HCT116 (cell line): ENCODE measurements around the gene FIZ1.

Experiments used
- CTCF ChIP-seq, 3 experiments: fragments of 200-600 bp in 1 of 3; sonication (generic) in 1 of 3; IDR thresholded peaks in 2 of 3; conservative IDR thresholded peaks in 1 of 3; 2 replicates each; pipeline ENCODE4 v1.5.1; 2012 to 2017; ENCODE audit warnings: low read depth in 2 of 3, low read length in 2 of 3, antibody characterized with exemption in 1 of 3, borderline replicate concordance in 1 of 3, control low read depth in 1 of 3, mild to moderate bottlenecking in 1 of 3, mixed read lengths in 1 of 3, mixed run types in 1 of 3, moderate library complexity in 1 of 3; ENCODE audit not compliant: insufficient read depth in 1 of 3
- JUND ChIP-seq: IDR thresholded peaks from 2 replicates; pipeline ENCODE4 v1.6.1; 2012
- POLR2AphosphoS5 ChIP-seq: IDR thresholded peaks from 2 replicates; pipeline ENCODE4 v1.6.1; 2011; ENCODE audit warnings: mild to moderate bottlenecking, low read depth, low read length, moderate library complexity
- ZNF274 ChIP-seq: fragments of 200-500 bp; sonication (Bioruptor generic); IDR thresholded peaks from 2 replicates; pipeline ENCODE4 v1.6.1; 2014; ENCODE audit warnings: mild to moderate bottlenecking, low read depth, low read length, inconsistent platforms

GRCh38 chr19:55598719-55599467, 424 bp downstream of the FIZ1 start:
- TF ChIP-seq CTCF (IDR thresholded peaks at IDR 0.05 in 2 of 3, conservative IDR thresholded peaks at IDR 0.05 in 1 of 3; ENCODE audit: borderline replicate concordance in 1 of 3, insufficient read depth in 1 of 3, low read depth in 2 of 3, low read length in 2 of 3) (no peak), ZNF274 (no peak), POLR2AphosphoS5 (peak; percentile 44), JUND (no peak)
